B cell (primary cell): ENCODE results near the gene PLEKHG4B.

Experiments used
- CTCF ChIP-seq: fragments of 200-600 bp; IDR thresholded peaks from one replicate; pipeline ENCODE4 v1.8.0; 2022; ENCODE audit warnings: antibody characterized with exemption, mild to moderate bottlenecking
- EZH2 ChIP-seq: IDR thresholded peaks from 2 replicates; pipeline ENCODE4 v1.6.1; 2012; ENCODE audit warnings: borderline replicate concordance, low read depth, mild to moderate bottlenecking, moderate library complexity, low read length; ENCODE audit not compliant: insufficient read depth, poor library complexity, severe bottlenecking

DNA sequence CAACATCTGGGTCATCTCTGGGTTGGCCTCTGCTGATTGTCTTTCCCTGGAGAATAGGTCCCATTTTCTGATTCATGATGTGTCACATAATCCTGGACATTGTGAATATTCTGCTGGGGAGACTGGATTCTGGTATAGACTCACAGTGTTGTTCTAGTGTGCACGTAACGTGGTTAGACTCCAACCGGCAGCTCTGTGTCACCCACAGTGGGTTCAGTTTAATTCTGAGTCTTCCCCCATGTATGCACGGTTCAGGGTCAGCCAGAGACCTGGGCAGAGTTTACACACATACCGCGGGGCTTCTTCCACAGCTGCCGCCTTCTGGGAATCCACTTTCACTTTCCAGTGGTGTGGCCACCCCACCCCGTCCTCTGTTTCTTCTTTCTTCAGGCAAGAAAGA is 61.3 kb downstream of the PLEKHG4B start:
- no peak for TF ChIP-seq EZH2
- TF ChIP-seq CTCF: no peak
